Measurements from ENCODE around the gene PRAC2. TPM values are rescaled to one million over a fixed set of nuclear protein-coding genes. Genes with fewer than 3 reads are reported as not detected.

Gene PRAC2
- total RNA-seq, 4 donors from 2014 or later, result not detected

- no peaks in the 10 kb centered on the region for H3K9me3 ChIP-seq
- H3K27me3 ChIP-seq, result peaks cover 100% of the 10 kb centered on the region
- DNase-seq (ENCODE audit: low spot score in 2 of 2), result peak in 1 of 2 donors; percentile 56
- H3K4me1 ChIP-seq, result peaks cover 43% of the 10 kb centered on the region
- H3K27ac ChIP-seq, result no peak within 1 kb of the TSS
- H3K36me3 ChIP-seq, result no peaks in the 10 kb centered on the region
- peak within 1 kb of the TSS; percentile 39 for H3K4me3 ChIP-seq
- TF ChIP-seq EP300 (IDR thresholded peaks at IDR 0.05), result no peak
- no peak for TF ChIP-seq CTCF (IDR thresholded peaks at IDR 0.05)
- TF ChIP-seq POLR2AphosphoS5 (IDR thresholded peaks at IDR 0.05), result no peak
- TF ChIP-seq POLR2A (IDR thresholded peaks at IDR 0.05), result no peak
- WGBS, result 4% methylated on average over 50 of the region's 55 CpGs
Measured at GRCh38 chr17:48728232-48729231, 5.5 kb downstream of the PRAC2 start, which contains the start of gene HOXB13. Gene HOXB13, minus strand, starts transcription at chr17:48728750. Its CDS starts 157 bp downstream, at chr17:48728593.

- no peak overlapping the region for H3K27ac ChIP-seq
- peak in 1 of 2 donors; percentile 50 for DNase-seq (ENCODE audit: low spot score in 2 of 2)
- no peaks in the 10 kb centered on the region for H3K9me3 ChIP-seq
- peaks cover 32% of the 10 kb centered on the region for H3K4me1 ChIP-seq
- TF ChIP-seq EP300 (IDR thresholded peaks at IDR 0.05), result no peak
- TF ChIP-seq POLR2A (IDR thresholded peaks at IDR 0.05), result no peak
- no peak for TF ChIP-seq CTCF (IDR thresholded peaks at IDR 0.05)
- no peak for TF ChIP-seq POLR2AphosphoS5 (IDR thresholded peaks at IDR 0.05)
- H3K27me3 ChIP-seq, result peaks cover 100% of the 10 kb centered on the region
- WGBS, result 7% methylated on average over 18 of the region's 19 CpGs
- no peaks in the 10 kb centered on the region for H3K36me3 ChIP-seq
- H3K4me3 ChIP-seq, result no peak overlapping the region
Measured at GRCh38 chr17:48729335-48730239, 6.6 kb downstream of the PRAC2 start.

- Histone ChIP-seq H3K36me3 (no peaks in the 10 kb centered on the region), H3K27ac (no peak overlapping the region), H3K4me3 (no peak overlapping the region), H3K9me3 (no peaks in the 10 kb centered on the region), H3K4me1 (peaks cover 26% of the 10 kb centered on the region), H3K27me3 (peaks cover 100% of the 10 kb centered on the region)
- DNase-seq (ENCODE audit: low spot score in 2 of 2), result no peak
- no peak for TF ChIP-seq EP300 (IDR thresholded peaks at IDR 0.05)
- WGBS, result 41% methylated on average over 3 of the region's 3 CpGs
Measured at GRCh38 chr17:48730240-48730550, 7.2 kb downstream of the PRAC2 start.

- Histone ChIP-seq H3K9me3 (no peaks in the 10 kb centered on the region), H3K27ac (no peak overlapping the region), H3K27me3 (peaks cover 100% of the 10 kb centered on the region), H3K4me3 (no peak overlapping the region), H3K4me1 (peaks cover 23% of the 10 kb centered on the region), H3K36me3 (no peaks in the 10 kb centered on the region)
- no peak for TF ChIP-seq CTCF (IDR thresholded peaks at IDR 0.05)
- TF ChIP-seq EP300 (IDR thresholded peaks at IDR 0.05), result no peak
- TF ChIP-seq POLR2A (IDR thresholded peaks at IDR 0.05), result no peak
- no peak for TF ChIP-seq POLR2AphosphoS5 (IDR thresholded peaks at IDR 0.05)
- DNase-seq (ENCODE audit: low spot score in 2 of 2), result no peak
Measured at GRCh38 chr17:48731355-48731754, 8.4 kb downstream of the PRAC2 start.

- Histone ChIP-seq H3K9me3 (no peaks in the 10 kb centered on the region), H3K4me3 (no peak overlapping the region), H3K36me3 (no peaks in the 10 kb centered on the region), H3K27ac (no peak overlapping the region), H3K27me3 (peaks cover 100% of the 10 kb centered on the region), H3K4me1 (peaks cover 23% of the 10 kb centered on the region)
- WGBS, result 8% methylated on average over 43 of the region's 50 CpGs
- DNase-seq (ENCODE audit: low spot score in 2 of 2), result no peak
- TF ChIP-seq CTCF (IDR thresholded peaks at IDR 0.05), result no peak
- TF ChIP-seq POLR2AphosphoS5 (IDR thresholded peaks at IDR 0.05), result no peak
- no peak for TF ChIP-seq EP300 (IDR thresholded peaks at IDR 0.05)
- no peak for TF ChIP-seq POLR2A (IDR thresholded peaks at IDR 0.05)
Measured at GRCh38 chr17:48732688-48733629, 10.0 kb downstream of the PRAC2 start.

Data from suprapubic skin (tissue), 4 donors.